Bronchial epithelial cell (primary cell): ENCODE data around the gene ACBD6. TPM values are rescaled to one million over a fixed set of nuclear protein-coding genes. Genes with fewer than 3 reads are reported as not detected.

ENCODE experiments used
- DNase-seq: peaks from one replicate; pipeline ENCODE4 v3.0.0-alpha.2; 2010; ENCODE audit warnings: low read depth
- FAIRE-seq: peaks from 2 replicates; lab custom pipeline; 2011; peaks lifted over from hg19 to GRCh38; lab: Jason Lieb, UNC
- H3K27me3 ChIP-seq: 2 replicates; pipeline ENCODE4 v1.5.1; 2011; ENCODE audit warnings: low read length; ENCODE audit not compliant: control insufficient read depth, insufficient read depth
- H3K36me3 ChIP-seq: 2 replicates; pipeline ENCODE4 v1.5.1; 2011; ENCODE audit warnings: low read length; ENCODE audit not compliant: control insufficient read depth, insufficient read depth
- H3K4me3 ChIP-seq: 2 replicates; pipeline ENCODE4 v1.5.1; 2011; ENCODE audit warnings: mild to moderate bottlenecking, low read depth, low read length, control low read depth
- CTCF ChIP-seq: IDR thresholded peaks from 2 replicates; pipeline ENCODE4 v1.5.1; 2011; ENCODE audit warnings: mild to moderate bottlenecking, moderate library complexity, low read length, control low read depth, inconsistent platforms; ENCODE audit not compliant: insufficient read depth, severe bottlenecking
- total RNA-seq: library from RNA; depleted of rRNA; stranded (reverse); fragments of >200 nt; gene quantifications from 2 replicates; pipeline ENCODE4 v1.2.1, GENCODE V29; 2014

ACBD6 gene
- total RNA-seq, 1 donor from 2014 or later = 118 TPM

- no peak for TF ChIP-seq CTCF
- FAIRE-seq (no peak), DNase-seq (no peak)
- Histone ChIP-seq H3K4me3 (no peak overlapping the region), H3K27me3 (no peaks in the 10 kb centered on the region), H3K36me3 (no peaks in the 10 kb centered on the region)
These were observed 117.9 kb downstream of the ACBD6 start for GRCh38 chr1:180384286-180385005.

GRCh38 chr1:180382326-180383115 lies 119.9 kb downstream of the ACBD6 start:
- Histone ChIP-seq H3K27me3 (no peaks in the 10 kb centered on the region), H3K4me3 (no peak overlapping the region), H3K36me3 (no peaks in the 10 kb centered on the region)
- DNase-seq (no peak), FAIRE-seq (no peak)
- no peak for TF ChIP-seq CTCF

- DNase-seq (no peak), FAIRE-seq (no peak)
- Histone ChIP-seq H3K36me3 (no peaks in the 10 kb centered on the region), H3K4me3 (no peak overlapping the region), H3K27me3 (no peaks in the 10 kb centered on the region)
- TF ChIP-seq CTCF = no peak
These were observed 121.2 kb downstream of the ACBD6 start for GRCh38 chr1:180381184-180381580.

- no peak for FAIRE-seq
- no peak for TF ChIP-seq CTCF
These were observed 121.9 kb downstream of the ACBD6 start for GRCh38 chr1:180380259-180381183.

GRCh38 chr1:180376800-180377199 lies 125.6 kb downstream of the ACBD6 start:
- Histone ChIP-seq H3K27me3 (no peaks in the 10 kb centered on the region), H3K36me3 (no peaks in the 10 kb centered on the region), H3K4me3 (no peak overlapping the region)
- no peak for FAIRE-seq
- no peak for TF ChIP-seq CTCF
- DNase-seq = no peak

More at GRCh38 chr1:180380259-180381183, 121.9 kb downstream of the ACBD6 start:
- no peaks in the 10 kb centered on the region for H3K27me3 ChIP-seq
- no peak overlapping the region for H3K4me3 ChIP-seq
- H3K36me3 ChIP-seq = no peaks in the 10 kb centered on the region
- no peak for DNase-seq
